RPMI7951 (cell line): Measurements from ENCODE around the gene BCAS1. TPM values are rescaled to one million over a fixed set of nuclear protein-coding genes. Genes with fewer than 3 reads are reported as not detected.

Source experiments
- DNase-seq: peaks from one replicate; pipeline ENCODE4 v3.0.0-alpha.2; 2012; ENCODE audit warnings: low read depth
- total RNA-seq: library from RNA; depleted of rRNA; stranded (reverse); fragments of >200 nt; shearing (Covaris generic); gene quantifications from 2 replicates; pipeline ENCODE4 v1.2.3, GENCODE V29; 2014

BCAS1 gene
- total RNA-seq, 1 experiment from 2014 or later, result not detected

DNA sequence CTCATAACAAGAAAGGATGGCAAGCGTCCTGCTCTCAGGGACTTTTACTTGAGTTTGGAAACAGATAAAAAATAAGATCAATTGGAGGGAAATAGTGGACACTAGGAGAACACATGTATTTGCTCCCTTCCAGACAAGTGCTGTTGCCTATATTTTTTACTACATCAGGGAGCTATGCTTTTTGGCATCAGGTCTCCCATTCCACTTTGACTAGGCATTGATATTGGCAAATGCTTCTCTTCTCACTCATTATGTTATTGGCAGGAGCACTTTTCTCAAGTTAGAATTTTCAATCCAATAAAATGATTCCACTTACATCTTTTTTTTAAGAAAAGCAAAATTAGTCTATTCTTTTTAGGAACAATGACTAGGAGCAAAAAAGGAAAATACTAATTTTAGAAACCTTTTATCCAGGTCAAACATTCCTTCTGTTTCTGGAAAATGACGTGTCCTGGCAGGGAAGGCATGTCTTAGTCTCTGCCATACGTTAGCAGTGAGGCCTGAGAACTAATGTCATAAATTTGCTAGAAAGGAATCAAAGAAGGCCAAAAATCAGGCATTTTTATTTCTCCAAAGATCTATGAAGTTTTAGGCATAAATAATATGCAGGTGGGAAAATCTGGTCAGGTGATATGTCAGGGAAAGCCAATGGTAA, 21.4 kb downstream of the BCAS1 start:
- DNase-seq, result no peak

DNA sequence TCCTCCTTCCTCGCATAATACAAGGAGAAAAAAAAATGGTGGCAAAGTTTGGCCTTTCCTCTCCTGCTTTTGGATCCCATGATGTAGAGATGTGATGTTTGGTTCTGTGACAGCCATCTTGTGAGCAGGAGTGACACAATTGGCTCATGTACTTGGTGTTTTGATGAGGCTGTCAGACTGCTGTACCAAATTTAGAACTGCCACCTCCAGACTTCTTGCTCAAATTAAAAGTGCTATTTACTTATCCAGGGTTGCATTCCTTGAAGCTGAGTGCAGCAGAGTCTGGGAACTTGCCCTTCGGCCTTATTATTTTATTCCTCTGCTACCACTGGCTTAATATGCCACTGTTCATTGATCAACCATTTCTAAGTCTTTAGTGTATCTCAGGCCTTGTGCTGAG, 21.9 kb downstream of the BCAS1 start:
- no peak for DNase-seq

DNA sequence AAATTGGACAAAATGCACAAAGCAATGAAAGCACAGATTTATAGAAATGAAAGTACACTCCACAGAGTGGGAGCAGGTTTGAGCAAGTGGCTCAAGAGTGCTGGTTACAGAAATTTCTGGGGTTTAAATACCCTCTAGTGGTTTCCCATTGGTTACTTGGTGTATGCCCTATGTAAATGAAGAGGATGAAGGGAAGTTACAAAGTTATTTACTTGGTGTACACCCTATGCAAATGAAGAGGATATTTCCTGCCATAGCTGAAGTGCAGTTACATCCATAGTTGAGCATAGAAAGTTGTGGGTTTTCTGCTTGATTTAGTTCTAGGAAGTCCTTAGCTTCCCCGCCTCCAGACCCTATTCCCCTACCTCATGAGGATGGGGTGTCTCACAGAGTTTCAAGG, 22.7 kb downstream of the BCAS1 start:
- DNase-seq, result no peak

DNA sequence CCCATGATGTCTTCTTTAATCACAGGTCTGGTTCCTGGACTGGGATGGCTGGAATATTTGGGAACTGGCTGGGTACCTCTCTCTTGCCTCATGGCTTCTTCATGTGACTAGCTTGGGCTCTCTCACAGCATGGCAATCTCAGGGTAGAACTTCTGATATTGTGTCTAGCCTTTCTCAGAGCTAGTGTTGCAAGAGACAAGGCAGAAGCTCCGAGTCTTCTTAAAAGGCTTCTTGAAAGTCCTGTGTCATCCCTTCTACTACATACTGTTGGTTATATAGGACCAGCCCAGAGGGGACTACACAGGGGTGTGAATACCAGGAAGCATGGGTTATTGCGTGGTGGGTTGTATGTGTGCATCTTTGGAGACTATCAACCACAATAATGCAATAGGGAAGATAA, 23.3 kb downstream of the BCAS1 start:
- DNase-seq, result no peak

DNA sequence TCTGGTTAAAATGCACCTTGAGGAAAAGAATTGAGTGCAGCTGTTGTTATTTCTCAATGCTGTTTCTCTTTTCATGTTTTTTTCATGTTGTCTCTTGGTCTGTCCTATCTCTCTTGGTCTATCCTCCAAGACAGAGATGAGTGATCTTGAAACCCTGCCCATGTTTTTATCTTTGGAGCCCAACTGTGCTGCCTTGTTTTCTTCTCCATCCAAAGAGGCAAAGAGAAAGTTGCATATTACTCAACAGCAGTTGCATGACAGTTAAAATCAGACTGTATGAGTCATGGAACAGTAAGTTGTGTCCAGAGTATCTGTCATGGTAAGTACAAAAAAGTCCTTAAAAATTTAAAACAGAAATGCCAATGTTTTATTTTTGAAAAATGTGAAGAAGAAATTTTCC, 26.2 kb downstream of the BCAS1 start:
- DNase-seq, result peak; percentile 87

DNA sequence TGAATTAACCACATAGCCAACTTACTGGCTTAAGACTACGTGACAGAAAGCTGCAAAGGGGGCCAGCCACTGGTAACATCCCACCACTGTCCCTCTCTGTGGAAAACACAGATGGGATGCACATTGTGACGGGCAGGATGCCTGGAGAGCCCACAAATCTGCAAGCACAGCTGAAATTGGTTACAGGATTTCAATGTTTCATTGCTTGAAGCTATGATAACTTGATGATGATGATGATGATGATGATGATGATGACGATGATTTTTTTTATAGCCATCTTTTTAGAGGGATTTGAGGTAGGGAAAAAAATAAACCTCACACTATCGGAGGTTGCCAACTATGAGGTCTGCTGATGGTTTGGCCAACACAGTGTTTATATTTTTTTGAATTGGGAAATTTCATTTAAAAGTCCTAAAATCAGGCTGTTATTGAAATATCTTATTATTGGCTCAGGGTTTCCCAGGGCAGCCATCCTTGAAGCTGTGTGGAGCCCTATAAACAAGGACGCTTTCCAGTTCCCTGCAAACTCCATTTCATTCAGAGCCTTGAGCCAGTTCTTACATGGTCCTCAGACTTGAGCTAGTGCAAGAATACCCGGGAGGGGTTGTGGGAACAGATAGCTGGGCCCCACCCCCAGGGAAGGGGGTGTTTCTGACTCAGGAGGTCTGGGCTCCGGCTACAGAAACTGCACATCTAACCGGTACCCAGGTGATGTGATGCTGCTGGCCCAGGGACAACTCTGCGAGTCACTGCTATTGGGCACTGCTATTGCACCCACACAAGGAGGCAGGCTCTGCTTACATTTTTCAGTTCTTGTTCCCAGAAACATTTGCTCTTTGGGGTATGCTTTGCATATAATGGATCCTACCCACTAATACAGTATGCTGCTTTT, 27.1 kb downstream of the BCAS1 start:
- peak; percentile 70 for DNase-seq

DNA sequence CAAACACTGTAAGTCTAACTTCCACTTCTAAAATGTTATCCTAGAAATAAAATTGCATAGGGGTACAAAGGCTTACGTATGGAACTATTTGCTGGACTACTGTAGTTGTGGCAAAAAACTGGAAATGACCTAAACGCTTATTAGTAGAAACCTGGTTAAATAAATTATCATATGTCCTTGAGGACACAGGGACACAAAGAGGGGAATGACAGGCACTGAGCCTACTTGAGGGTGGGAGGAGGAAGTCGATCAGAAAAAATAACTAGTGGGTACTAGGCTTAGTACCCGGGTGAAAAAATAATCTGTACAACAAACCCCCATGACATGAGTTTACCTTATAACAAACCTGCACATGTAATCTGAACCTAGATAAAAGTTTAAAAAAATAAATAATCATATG, 28.4 kb downstream of the BCAS1 start:
- DNase-seq, result no peak

DNA sequence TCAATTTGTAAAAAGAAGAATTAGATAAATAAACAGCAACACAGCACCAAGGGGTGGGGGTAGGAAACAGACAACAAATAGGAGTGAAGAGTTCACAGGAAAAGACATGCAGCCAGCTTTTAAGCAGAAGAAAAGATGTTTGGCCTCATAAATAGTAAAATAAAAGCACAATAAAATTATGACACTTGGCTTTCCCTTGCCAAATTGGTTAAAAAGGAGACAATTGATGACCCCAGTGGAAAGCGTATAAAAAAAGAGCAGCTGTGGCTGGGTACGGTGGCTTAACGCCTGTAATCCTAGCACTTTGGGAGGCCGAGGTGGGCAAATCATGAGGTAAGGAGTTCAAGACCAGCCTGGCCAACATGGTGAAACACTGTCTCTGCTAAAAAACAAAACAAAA, 29.1 kb downstream of the BCAS1 start:
- no peak for DNase-seq

DNA sequence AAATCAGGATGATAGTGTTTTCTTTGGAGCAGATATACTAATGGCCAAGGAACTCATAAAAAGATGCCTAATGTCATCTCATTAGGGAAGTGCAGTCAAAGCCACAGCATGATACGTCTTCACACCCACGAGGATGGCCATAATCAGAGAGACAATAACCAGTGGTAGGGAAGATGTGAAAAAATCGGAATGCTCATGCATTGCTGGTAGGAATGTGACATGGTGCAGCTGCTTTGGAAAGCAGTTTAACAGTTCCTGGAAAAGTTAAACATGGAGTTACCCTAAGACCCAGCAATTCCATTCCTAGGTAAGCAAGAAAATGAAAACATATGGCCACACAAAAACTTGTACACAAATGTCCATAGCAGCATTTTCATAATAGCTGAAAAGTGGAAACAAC, 29.9 kb downstream of the BCAS1 start:
- no peak for DNase-seq

DNA sequence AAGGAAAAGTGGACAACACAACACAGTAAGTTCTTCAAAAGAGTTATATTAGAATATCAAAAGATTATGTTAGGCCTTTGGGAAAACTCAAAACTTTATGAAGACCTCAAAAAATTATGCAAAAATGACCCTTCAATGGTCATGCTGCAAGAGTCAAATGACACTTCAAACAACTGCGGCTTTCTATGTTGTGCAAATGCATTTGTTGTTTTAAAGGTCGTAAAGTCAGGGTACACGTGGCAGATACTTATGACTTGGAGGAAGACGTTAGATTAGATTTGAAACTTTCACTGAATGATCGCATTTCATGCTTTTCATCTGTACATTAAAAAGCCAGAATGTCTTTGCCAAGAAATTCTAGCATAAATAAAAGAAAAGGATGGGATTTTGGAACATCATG, 31.4 kb downstream of the BCAS1 start:
- no peak for DNase-seq

DNA sequence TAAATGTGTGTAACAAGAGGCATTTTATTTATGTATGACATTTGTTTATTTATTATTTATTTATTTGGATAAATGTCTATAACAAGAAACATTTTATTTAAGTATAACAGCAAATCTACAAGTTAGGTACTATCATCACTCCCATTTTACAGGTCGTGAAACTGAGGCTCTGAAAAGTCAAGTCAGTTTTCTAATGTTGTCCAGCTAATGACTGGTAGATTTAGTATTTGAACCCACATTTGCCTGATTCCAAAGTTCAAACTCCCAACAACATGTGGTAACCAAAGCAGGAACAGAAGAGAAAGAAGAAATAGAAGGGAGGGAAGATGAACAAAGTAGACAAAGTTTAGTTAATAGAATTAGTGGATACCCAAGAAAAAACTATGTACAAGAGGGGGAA, 32.9 kb downstream of the BCAS1 start:
- no peak for DNase-seq

DNA sequence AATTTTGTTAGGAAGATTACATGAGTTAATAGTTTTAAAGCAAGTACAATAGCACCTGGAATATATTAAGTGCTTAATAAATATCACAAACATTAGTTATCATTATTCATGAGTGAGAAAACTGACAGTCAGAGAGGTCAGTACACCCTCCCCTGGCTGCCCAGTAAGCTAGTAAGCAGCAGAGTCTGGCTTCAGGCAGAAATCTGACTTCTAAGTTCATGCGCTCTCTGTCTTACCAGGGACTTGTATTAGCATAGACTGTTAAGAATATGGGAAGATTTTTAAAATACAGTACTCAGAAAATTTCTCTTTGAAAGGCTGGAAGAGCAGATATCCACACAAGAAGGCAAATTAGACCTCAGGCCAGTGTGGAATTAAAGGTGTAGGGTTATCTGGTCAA, 40.8 kb downstream of the BCAS1 start:
- DNase-seq, result no peak

DNA sequence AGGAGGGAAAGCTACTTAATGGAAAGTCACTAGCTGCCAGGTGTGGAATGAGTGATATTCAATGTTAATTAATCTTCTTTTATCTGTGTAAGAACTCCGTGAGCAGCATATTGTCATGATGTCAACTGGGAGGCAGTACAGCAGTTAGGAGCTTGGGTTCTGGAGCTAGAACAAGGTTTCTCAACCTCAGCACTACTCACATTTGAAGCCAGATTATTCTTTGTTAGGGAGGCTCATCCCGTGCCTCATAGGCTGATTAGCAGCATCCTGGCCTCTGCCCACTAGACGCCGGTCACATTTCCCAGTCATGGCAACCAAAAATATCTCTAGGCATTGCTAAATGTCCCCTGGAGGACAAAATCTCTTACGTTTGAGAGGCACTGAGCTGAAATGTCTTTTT, 41.2 kb downstream of the BCAS1 start:
- no peak for DNase-seq

DNA sequence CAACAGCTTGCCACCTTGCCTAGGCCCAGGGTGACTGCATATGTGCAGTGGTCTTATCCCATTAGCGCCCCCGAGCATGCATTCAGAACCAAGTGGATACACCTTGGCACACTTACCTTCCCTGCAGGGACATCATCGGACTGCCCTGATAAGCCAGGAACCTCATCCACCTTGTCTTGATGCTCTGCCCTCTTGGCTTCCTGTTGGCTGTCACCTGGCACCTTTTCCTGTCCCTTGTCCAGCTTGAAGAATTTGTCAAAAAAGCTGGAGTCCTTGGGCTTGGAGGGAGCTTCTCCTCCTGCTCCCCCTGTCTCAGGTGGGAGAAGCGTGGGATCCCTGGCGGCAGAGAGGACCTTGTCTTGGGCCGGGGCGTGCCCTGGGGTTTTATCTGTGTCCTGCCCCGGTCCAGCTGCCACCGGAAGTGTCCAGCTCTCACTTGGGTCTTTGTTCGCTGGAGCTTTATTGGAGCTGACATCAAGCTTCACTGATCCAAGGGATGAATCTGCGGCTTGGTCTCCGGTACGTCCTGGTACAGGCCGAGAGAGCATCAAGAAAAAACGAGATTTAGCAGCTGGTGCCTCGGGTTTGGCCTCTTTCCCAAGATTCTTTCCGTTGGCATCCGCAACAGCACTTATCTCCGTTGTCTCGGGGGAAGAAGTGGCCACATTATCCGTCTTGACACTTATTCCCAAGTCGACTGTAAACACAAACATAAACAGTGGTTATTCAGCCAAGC, 42.0 kb downstream of the BCAS1 start:
- no peak for DNase-seq

DNA sequence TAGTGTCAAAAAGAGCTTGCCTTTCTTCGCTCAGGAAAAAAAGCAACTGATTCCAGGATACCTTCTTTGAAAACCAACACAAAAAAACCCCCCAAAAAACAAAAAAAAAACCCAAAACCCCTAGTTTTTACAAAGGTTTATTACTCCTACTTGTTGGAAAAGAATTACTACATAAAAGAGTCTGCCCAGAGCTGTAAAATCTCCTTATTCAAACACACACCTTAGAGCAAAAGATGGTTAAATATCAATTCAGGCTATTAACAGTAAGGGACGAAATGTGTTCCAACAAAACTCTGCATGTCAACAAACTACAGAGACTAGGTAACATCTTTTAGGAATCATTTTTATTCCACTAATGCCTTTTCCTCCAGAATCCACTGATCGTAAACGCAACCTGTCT, 42.7 kb downstream of the BCAS1 start:
- DNase-seq, result no peak

DNA sequence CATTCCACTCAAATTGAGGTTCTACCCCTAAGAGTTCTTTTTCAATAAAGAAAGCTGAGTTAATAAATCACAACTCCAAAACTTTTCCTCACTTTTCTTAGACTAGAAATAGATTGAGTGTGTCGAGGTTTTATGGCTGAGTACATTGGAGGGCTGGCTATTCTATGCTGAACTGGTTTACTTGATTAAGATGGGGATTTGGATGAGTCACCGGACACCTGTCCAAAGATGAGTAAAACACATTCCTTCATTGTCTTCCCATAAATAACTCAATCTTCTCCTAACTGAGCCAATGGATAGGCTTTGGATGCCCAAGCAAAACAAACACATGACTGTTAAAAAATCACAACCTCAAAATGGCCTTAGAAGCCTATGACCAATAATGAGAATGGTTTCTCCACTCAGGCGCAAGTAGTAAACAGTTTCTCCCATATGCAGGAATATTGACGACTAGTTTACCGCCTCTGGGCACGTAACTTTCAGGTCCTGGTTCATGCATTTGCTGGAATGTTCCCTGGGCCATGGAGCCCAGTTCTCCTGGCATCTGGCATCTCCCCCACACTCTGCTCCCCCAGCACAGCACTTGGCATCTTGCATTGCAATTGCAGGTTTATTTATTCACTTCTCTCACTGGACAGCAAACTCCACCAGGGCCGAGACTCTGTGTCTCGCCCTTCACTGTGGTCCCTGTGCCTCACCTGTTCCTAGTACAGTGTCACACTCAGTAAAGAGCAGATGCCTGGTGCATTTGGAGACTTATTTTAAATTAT, 43.9 kb downstream of the BCAS1 start:
- DNase-seq, result peak; percentile 15

DNA sequence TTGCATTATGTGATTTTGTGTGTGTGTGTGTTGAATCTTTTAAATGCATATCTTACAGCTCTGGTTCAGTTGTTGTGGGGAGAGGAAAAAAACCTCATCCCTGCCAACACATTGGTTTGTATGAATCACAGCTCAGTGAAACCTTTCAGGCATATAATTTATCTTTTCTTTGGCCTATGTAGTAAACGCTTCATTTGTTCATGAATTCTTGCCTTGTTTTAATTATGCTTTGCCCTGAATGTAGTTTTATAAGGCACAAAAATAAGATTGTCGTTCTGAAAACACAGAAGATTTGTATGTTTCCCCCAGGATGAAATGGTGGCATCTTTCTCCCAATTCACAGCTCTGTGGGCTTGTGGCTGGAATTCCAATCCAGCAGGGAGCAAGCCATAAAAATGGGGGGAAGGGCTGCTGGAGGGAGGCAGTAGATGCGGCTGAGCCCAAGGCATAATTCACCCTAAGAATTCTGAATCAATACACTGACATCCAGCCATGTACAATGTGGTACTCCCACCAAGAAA, 45.1 kb downstream of the BCAS1 start:
- peak; percentile 65 for DNase-seq

DNA sequence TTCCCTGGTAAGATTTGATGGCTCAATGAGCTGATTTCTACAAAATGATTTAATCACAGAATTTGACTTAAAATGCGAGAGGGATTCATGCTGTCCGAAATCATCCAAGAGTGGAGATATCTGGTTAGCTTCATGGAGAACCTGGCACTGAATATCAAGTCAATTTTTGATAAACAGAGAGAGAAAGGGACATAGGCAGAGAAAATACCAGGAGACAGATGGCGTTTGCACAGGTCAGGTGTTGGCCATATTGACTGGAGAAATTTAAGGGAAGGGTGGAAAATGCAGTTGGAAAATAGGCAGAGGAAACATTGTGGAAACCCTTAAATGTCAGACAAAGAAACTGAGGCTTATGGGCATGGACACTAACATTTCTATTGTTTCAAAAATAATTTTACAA, 47.0 kb downstream of the BCAS1 start:
- no peak for DNase-seq

DNA sequence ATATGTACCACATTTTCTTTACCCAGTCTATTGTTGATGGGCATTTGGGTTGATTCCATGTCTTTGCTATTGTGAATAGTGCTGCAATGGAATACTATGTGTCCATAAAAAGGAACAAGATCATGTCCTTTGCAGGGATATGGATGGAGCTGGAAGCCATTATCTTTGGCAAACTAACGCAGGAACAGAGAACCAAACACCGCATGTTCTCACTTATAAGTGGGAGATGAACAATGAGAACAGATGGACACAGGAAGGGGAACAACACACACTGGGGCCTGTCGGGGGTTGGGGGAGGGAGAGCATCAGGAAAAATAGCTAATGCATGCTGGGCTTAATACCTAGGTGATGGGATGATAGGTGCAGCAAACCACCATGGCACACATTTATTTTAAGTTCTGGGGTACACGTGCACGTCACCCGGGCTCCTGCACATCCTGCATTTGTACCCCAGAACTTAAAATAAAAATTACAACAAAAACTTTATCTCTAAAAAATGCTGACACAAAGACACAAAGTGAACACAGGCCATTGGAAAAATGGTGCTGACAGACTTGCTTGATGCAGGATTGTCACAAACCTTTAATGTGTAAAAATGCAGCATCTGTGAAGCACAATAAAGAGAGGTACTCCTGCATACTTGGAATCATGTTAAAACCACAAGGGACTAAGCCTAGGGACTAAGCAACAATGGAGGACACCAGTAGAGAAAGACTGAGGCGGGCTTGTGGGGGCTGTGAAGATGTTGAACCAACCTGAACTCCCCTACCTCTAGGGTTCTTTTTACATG, 48.8 kb downstream of the BCAS1 start:
- no peak for DNase-seq

DNA sequence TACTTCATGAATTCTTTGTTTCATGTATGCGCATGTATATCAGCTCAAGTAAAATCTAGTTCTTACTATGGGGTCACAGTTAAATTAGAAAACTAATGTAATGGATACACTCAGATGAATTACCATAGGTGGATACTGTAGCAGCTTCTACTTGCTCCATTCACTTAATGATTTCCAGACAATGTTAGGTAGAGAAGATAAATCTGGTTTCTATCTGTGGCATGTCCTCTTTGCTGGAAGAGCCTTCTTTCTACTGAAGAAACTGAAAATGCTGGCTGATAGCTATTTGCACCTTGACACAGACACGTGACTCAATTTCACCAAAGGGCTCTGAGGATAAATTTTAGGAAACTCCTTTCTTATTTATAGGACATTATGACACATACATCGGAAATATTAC, 49.5 kb downstream of the BCAS1 start:
- DNase-seq, result no peak

DNA sequence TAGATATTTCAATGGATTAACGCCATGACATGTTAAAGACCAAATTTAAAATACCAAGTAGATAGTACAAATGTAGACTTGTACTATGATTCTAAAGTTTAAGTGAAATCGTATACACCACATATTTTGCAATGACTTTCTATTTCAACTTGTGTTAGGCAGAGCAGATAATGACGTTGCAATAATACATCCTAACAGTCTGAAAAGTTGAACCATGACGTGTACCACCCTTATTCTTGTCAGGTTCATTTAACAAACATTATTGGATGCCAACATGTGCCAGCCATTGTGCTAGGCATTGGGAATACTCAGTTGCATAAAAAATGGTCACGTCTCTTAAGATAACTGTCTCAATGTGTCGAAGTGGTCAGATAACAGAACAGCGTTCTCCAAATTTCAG, 50.0 kb downstream of the BCAS1 start:
- DNase-seq, result no peak
